ENCODE measurements around the gene MYO19.

MYO19 gene

GRCh38 chr17:36482611-36483504 is 51.8 kb downstream of the MYO19 start:
- H3K4me1 Mint-ChIP-seq: peaks cover 32% of the 10 kb centered on the region
- no peak overlapping the region for H3K27ac Mint-ChIP-seq
- peak; percentile 94 for DNase-seq
- TF ChIP-seq CTCF (IDR thresholded peaks at IDR 0.05): peak; percentile 90
- peaks cover 62% of the 10 kb centered on the region for H3K27me3 Mint-ChIP-seq (ENCODE audit: low read depth, poor library complexity)
- no peaks in the 10 kb centered on the region for H3K36me3 Mint-ChIP-seq (ENCODE audit: low read depth)
- H3K9me3 Mint-ChIP-seq: no peaks in the 10 kb centered on the region
- peak overlapping the region; percentile 53 for H3K4me3 Mint-ChIP-seq

GRCh38 chr17:36481829-36482228 is 52.8 kb downstream of the MYO19 start:
- peaks cover 69% of the 10 kb centered on the region for H3K27me3 Mint-ChIP-seq (ENCODE audit: low read depth, poor library complexity)
- DNase-seq: no peak
- H3K9me3 Mint-ChIP-seq: no peaks in the 10 kb centered on the region
- peak overlapping the region; percentile 39 for H3K4me3 Mint-ChIP-seq
- H3K36me3 Mint-ChIP-seq (ENCODE audit: low read depth): no peaks in the 10 kb centered on the region
- H3K4me1 Mint-ChIP-seq: peaks cover 26% of the 10 kb centered on the region
- no peak overlapping the region for H3K27ac Mint-ChIP-seq
- no peak for TF ChIP-seq CTCF (IDR thresholded peaks at IDR 0.05)

- H3K9me3 Mint-ChIP-seq: no peaks in the 10 kb centered on the region
- no peak overlapping the region for H3K27ac Mint-ChIP-seq
- H3K36me3 Mint-ChIP-seq (ENCODE audit: low read depth): no peaks in the 10 kb centered on the region
- H3K4me3 Mint-ChIP-seq: no peak overlapping the region
- no peak for TF ChIP-seq CTCF (IDR thresholded peaks at IDR 0.05)
- peaks cover 76% of the 10 kb centered on the region for H3K27me3 Mint-ChIP-seq (ENCODE audit: low read depth, poor library complexity)
- no peak for DNase-seq
- no peaks in the 10 kb centered on the region for H3K4me1 Mint-ChIP-seq
Measured at GRCh38 chr17:36475346-36475970, 59.2 kb downstream of the MYO19 start.

- Mint-ChIP-seq H3K27ac (no peak overlapping the region), H3K4me3 (no peak overlapping the region), H3K9me3 (no peaks in the 10 kb centered on the region), H3K27me3 (ENCODE audit: low read depth, poor library complexity) (peaks cover 76% of the 10 kb centered on the region), H3K4me1 (no peaks in the 10 kb centered on the region), H3K36me3 (ENCODE audit: low read depth) (no peaks in the 10 kb centered on the region)
- no peak for DNase-seq
- TF ChIP-seq CTCF (IDR thresholded peaks at IDR 0.05): no peak
Measured at GRCh38 chr17:36474571-36474970, 60.1 kb downstream of the MYO19 start.

GRCh38 chr17:36470499-36470898 is 64.2 kb downstream of the MYO19 start:
- no peak overlapping the region for H3K4me3 Mint-ChIP-seq
- H3K4me1 Mint-ChIP-seq: no peaks in the 10 kb centered on the region
- peaks cover 86% of the 10 kb centered on the region for H3K27me3 Mint-ChIP-seq (ENCODE audit: low read depth, poor library complexity)
- no peak for DNase-seq
- no peaks in the 10 kb centered on the region for H3K36me3 Mint-ChIP-seq (ENCODE audit: low read depth)
- H3K9me3 Mint-ChIP-seq: no peaks in the 10 kb centered on the region
- no peak overlapping the region for H3K27ac Mint-ChIP-seq
- no peak for TF ChIP-seq CTCF (IDR thresholded peaks at IDR 0.05)

Data from nephron progenitor cell (in vitro differentiated cells).